Stimulated activated naive CD4-positive, alpha-beta T cell (primary cell): ENCODE results near the gene NPB.
A peak's percentile ranks its signal among the peaks of the same experiment; 100 is the strongest.

ENCODE experiments used
- DNase-seq, 6 experiments: peaks; one replicate each; lab custom pipeline; 2025; lab: John Stamatoyannopoulos, UW

NPB gene

GRCh38 chr17:81902023-81902652 lies at the start of gene NPB:
TSS of gene NPB (plus strand) at chr17:81902238. CDS start at chr17:81902278, 40 bp downstream.
- DNase-seq, result peak in 1 of 6 experiments; percentile 17

- no peak for DNase-seq
Measured at GRCh38 chr17:81854974-81855774, 46.9 kb upstream of the NPB start.

- no peak for DNase-seq
Measured at GRCh38 chr17:81858170-81858966, 43.7 kb upstream of the NPB start.

GRCh38 chr17:81858967-81859905 lies 42.8 kb upstream of the NPB start:
- no peak for DNase-seq

- DNase-seq, result peak in 1 of 6 experiments; percentile 98
Measured at GRCh38 chr17:81859906-81860755, 41.9 kb upstream of the NPB start, which contains the start of gene P4HB. TSS of gene P4HB (minus strand) at chr17:81860535. CDS start at chr17:81860471, 64 bp downstream.

- DNase-seq, result peak; percentile 98 to 100 (median 99)
Measured at GRCh38 chr17:81860756-81861568, 41.1 kb upstream of the NPB start.

- DNase-seq, result no peak
Measured at GRCh38 chr17:81863123-81863675, 38.8 kb upstream of the NPB start.

- DNase-seq, result no peak
Measured at GRCh38 chr17:81863833-81864768, 37.9 kb upstream of the NPB start.

- peak in 1 of 6 experiments; percentile 13 for DNase-seq
Measured at GRCh38 chr17:81865358-81865732, 36.7 kb upstream of the NPB start.

GRCh38 chr17:81865733-81866439 lies 36.2 kb upstream of the NPB start:
- peak in 1 of 6 experiments; percentile 34 for DNase-seq

- peak in 2 of 6 experiments; percentile 32 to 45 for DNase-seq
Measured at GRCh38 chr17:81866440-81867169, 35.4 kb upstream of the NPB start.

GRCh38 chr17:81867170-81867990 lies 34.7 kb upstream of the NPB start:
- DNase-seq, result peak in 3 of 6 experiments; percentile 28 to 45 (median 34)

GRCh38 chr17:81867991-81868673 lies 33.9 kb upstream of the NPB start:
- DNase-seq, result peak in 1 of 6 experiments; percentile 42

- DNase-seq, result peak in 2 of 6 experiments; percentile 17 to 29
Measured at GRCh38 chr17:81868674-81869220, 33.3 kb upstream of the NPB start.
